Stimulated activated CD4-positive, alpha-beta T cell treated with anti-CD3 and anti-CD28 coated beads, TNF-alpha, amount 100 ng/mL, for 24 hours (primary cell): Measurements from ENCODE around the gene CEBPB.
"Not testable (repeated sequence)": the region's sequence is repeated elsewhere in the genome, so short reads cannot be mapped to it uniquely, and the experiment has no call there.

Experiments
- DNase-seq, 3 experiments: peaks; one replicate each; pipeline ENCODE4 v3.0.0-alpha.2; 2020; ENCODE audit warnings: low read depth in 3 of 3

Gene CEBPB

GRCh38 chr20:50169329-50169823, 21.3 kb upstream of the CEBPB start:
- DNase-seq, result peak; percentile 60 to 81 (median 71)

GRCh38 chr20:50170549-50171220, 19.9 kb upstream of the CEBPB start:
- no peak for DNase-seq

- DNase-seq, result no peak
Observed at GRCh38 chr20:50172347-50173013, 18.1 kb upstream of the CEBPB start.

GRCh38 chr20:50174456-50174855, 16.2 kb upstream of the CEBPB start:
- DNase-seq, result no peak

DNA sequence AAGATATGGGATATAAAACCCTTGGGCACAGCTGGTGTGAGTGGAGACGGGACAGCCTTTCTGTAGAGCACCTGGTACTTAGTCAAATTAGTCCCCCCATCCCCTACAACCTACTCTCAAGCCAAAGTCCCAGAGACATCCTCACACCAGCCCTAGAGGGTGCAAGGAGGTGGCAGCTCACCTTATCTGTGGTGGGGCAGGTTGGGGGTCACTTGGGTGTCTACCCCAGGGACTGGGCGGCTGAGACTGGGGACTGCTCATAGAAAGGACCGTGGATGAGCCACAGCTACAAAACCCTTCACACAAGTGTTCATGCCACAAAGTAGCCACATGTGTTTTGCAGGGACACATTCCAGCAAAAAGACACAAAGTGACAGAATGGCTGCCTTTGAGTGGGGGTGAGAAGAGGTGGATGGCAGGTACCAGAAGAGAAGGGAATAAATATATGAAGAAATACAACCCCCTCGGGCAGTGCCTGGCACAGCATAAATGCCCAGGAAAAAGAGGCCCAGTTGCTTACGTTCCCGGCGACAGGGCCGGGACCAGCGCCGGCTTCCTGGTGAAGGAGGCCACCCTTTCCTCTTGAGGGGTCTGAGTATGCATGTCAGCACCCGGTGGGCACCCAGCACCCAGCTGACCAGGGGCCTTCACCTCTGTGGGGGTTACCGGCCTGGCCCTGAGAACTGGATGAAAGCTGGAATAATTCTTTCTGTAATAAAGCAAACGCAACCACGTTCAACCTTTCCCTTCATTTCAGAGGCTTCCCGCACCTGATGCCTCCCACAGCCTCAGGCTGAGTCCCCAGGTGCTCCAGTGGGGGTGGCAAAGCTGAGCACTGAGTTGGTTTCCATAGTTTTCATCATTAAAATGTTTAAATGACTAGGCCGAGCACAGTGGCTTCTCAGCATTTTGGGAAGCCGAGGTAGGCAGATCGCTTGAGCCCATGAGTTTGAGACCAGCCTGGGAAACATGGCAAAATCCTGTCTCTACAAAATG, 14.4 kb upstream of the CEBPB start:
- DNase-seq, result no peak

DNA sequence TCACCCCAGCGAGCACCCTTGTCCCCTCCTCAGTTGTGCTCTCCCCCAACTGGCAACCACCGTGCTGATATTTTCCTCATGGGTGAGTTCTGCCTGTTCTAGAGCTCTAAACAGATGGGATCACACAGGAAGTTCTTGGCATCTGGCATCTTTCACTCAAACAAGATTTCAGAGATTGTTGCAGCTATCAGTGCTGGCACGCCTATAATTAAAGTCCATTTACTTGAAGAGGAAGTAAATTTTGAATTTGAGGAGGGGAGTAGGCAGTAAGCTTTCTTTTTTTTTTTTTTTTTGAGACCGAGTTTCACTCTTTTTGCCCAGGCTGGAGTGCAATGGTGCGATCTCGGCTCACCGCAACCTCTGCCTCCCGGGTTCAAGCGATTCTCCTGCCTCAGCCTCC, 12.0 kb upstream of the CEBPB start:
- DNase-seq, result not testable (repeated sequence)

DNA sequence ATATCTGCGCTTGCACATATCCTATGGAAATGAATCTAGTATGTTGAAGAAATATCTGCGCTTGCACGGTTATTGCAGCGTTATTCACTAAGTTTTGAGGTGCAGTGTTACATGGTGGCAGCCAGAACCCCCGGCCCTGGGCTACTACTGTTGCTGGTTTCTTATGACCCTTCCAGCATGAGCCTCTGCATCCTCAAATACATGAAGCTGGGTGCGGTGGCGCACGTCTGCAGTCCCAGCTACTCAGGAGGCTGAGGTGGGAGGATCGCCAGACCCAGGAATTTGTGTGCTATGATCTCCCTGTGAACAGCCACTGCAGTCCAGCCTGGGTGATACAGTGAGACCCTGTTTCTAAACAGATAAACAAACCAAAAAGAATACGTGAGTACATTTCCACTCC, 9.3 kb upstream of the CEBPB start:
- no peak for DNase-seq

DNA sequence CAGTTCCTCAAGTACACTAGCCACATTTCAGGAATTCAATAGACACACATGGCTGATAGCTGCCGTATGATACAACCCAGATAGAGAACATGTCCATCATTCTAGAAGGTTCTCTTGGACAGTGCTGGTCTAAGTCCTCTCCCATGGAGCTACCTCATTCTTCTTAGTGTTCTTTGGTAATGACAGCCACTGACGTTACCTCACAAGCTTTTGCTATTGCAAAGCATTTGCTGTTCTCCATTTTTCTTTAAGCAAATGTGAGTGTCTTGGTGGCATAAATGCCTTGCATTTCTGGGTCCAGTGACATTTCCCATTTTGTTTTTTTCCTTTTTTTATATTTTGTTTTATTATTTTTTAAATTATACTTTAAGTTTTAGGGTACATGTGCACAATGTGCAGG, 8.3 kb upstream of the CEBPB start:
- no peak for DNase-seq

DNA sequence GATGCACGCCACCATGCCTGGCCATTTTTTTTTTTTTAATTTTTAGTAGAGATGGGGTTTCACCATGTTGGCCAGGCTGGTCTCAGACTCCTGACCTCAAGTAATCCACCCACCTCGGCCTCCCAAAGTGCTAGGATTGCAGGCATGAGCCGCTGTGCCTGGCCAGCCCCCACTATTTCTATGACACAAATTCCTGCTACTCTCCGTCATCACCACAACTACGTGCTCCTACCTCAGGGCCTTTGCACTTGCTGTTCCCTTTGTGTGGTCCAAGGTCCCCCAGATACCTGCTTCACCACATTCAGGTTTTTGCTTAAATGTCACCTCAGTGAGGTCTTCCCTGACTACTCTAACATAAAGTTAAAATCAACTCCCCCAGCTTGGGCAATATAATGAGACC, 5.2 kb upstream of the CEBPB start:
- DNase-seq, result no peak

DNA sequence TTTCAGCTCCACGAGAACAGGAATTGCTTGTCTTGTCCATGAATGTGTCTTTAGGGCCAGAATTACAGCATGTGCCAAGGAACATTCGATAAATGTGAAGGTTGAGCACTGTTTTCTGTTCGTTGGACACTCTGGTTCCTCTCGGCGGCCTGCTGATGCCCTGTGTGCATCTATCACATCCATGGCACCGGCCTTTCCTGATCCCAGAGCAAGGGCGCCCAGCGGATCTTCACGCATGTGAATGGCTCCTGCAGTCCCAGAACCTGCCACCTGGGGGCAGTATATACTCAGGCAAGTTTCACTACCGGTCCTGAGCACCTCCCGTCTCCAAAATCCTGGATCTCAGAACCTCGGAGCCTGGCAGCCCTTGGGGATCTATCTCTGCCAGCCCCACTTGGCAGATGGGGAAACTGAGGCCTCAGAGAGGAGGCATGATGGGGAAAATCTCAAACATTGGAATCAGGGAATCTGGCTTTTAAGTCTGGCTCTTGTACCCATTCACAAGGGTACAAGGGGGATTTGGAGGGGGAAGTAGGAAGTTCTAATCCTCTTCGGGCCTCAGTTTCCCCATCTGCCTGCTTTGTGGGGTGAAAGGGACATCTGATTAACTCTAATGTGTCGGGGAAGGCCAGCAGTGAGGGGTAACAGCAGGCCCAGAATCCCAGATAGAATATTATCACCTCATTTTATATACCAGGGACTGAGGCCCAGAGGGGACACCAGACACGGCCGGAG, 4.3 kb upstream of the CEBPB start:
- DNase-seq, result peak; percentile 82 to 91 (median 82)

GRCh38 chr20:50186987-50187402, 3.6 kb upstream of the CEBPB start:
- no peak for DNase-seq

GRCh38 chr20:50187403-50188051, 3.1 kb upstream of the CEBPB start:
- DNase-seq, result no peak

- DNase-seq, result no peak
Observed at GRCh38 chr20:50188287-50188688, 2.3 kb upstream of the CEBPB start.

DNA sequence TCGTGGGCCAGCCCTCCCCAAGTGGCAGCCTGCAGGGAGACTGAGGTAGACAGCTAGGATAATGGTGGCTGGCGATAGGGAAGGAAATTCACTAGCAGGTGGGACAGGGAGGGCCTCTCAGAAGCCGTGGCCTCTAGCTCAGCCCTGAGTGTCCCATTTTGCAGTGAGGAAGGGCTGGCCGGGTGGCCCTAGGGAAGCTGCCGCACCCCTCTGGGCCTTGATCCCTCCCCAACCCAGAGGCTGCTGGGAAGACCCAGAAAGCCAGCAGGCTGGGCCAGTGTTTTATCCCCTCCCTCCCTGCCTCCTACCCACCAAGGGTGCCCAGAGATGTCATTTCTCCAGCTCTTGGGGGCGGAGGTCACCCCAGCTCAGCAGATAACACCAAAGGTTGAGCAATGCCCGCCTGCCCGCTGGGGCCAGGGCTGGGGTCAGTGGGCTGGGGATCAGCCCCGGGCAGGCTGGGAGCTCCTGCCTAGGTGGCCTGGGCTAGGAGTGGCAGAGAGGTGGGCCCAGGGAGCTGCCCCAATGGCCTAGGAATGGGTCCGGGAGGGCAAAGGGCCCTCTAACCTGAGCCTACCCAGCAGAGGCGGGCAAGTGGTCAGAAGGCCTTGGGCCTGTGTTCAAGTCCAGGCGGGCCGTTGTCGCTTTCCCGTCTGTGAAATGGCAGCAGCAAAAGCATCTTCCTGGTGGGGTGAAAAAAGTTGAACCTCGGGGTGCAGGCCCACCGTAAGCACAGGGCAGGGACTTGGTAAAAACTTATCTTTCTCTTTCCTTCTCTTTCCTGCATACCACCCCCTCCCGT, 1.6 kb upstream of the CEBPB start:
- DNase-seq, result no peak

DNA sequence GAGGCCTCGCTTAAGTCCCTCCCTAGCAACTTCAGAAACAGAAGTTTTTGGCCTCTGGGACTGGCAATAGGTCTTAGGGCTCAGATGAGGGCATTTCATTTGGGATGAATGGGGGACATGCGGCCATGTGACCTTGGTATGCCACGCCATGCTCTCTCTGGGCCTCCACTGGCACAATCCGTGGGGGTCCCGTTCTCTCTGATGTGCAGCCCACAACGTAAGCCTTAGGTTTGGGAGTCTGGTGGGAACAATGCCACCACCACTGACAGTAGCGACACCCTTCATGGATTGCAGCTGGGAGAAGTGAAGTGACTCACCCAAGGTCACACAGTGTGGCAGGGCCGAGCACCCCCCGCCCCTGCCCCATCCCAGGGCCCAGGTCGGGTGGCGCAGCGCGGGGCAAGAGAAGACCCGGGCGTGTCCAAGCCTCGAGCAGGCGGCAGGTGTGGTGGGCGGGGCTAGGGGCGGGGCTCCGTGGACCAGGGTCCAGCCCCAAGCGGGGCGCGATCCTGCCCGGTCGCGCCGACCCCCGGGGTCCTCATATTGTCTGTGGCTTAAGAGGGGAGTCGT, 864 bp upstream of the CEBPB start:
- peak in 1 of 3 experiments; percentile 40 for DNase-seq

DNA sequence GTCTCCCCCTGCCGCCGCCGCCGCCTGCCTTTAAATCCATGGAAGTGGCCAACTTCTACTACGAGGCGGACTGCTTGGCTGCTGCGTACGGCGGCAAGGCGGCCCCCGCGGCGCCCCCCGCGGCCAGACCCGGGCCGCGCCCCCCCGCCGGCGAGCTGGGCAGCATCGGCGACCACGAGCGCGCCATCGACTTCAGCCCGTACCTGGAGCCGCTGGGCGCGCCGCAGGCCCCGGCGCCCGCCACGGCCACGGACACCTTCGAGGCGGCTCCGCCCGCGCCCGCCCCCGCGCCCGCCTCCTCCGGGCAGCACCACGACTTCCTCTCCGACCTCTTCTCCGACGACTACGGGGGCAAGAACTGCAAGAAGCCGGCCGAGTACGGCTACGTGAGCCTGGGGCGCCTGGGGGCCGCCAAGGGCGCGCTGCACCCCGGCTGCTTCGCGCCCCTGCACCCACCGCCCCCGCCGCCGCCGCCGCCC, 474 bp downstream of the CEBPB start:
- peak; percentile 31 to 63 (median 32) for DNase-seq

DNA sequence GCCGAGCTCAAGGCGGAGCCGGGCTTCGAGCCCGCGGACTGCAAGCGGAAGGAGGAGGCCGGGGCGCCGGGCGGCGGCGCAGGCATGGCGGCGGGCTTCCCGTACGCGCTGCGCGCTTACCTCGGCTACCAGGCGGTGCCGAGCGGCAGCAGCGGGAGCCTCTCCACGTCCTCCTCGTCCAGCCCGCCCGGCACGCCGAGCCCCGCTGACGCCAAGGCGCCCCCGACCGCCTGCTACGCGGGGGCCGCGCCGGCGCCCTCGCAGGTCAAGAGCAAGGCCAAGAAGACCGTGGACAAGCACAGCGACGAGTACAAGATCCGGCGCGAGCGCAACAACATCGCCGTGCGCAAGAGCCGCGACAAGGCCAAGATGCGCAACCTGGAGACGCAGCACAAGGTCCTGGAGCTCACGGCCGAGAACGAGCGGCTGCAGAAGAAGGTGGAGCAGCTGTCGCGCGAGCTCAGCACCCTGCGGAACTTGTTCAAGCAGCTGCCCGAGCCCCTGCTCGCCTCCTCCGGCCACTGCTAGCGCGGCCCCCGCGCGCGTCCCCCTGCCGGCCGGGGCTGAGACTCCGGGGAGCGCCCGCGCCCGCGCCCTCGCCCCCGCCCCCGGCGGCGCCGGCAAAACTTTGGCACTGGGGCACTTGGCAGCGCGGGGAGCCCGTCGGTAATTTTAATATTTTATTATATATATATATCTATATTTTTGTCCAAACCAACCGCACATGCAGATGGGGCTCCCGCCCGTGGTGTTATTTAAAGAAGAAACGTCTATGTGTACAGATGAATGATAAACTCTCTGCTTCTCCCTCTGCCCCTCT, 1.1 kb downstream of the CEBPB start:
- DNase-seq, result peak in 1 of 3 experiments; percentile 44

- DNase-seq, result peak; percentile 74 to 82 (median 75)
Observed at GRCh38 chr20:50192364-50193198, 2.0 kb downstream of the CEBPB start.
